Gastrocnemius medialis (tissue), 4 donors: ENCODE results near the gene ASB17.

Source experiments
- CTCF ChIP-seq, 5 experiments: fragments of 450-650 bp in 3 of 5; fragments of 200-600 bp in 2 of 5; sonication (generic) in 2 of 5; IDR thresholded peaks in 4 of 5; conservative IDR thresholded peaks in 1 of 5; 1 replicate in 4 of 5; 2 replicates in 1 of 5; pipeline ENCODE4 v1.5.1; 2016 to 2019; ENCODE audit warnings: antibody characterized with exemption in 5 of 5, mild to moderate bottlenecking in 3 of 5, moderate library complexity in 3 of 5
- POLR2A ChIP-seq, 2 donors: fragments of 450-650 bp; IDR thresholded peaks; one replicate each; pipeline ENCODE4 v1.6.1; 2017; ENCODE audit warnings: antibody characterized with exemption in 2 of 2, mild to moderate bottlenecking in 2 of 2, moderate library complexity in 2 of 2

DNA sequence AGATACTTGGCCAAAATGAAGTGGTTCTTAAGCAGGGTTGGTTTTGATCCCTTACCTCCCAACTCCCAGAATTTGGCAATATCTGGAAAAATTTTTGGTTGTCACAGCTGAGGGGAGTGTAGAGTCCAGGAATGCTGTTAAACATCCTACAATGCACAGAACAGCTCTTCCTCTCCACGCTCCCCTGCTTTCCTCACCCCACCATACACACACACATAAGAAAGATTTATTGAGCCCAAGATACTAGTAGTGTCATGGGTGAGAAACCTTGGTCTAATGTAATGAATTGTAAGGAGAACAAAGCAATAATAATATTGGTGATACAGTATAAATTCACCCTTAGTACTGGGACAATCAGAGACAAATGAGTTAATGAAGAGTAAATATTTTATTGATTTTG lies 47.8 kb downstream of the ASB17 start:
- TF ChIP-seq POLR2A (IDR thresholded peaks at IDR 0.05) (no peak), CTCF (IDR thresholded peaks at IDR 0.05 in 4 of 5, conservative IDR thresholded peaks at IDR 0.05 in 1 of 5) (no peak)
